NB4 (cell line): Measurements from ENCODE around the gene CLDN15.
A peak's percentile ranks its signal among the peaks of the same experiment; 100 is the strongest.

Experiments
- MAX ChIP-seq: IDR thresholded peaks from 2 replicates; pipeline ENCODE4 v1.6.1; 2011; ENCODE audit warnings: low read depth, low read length
- POLR2A ChIP-seq: IDR thresholded peaks from 2 replicates; pipeline ENCODE4 v1.6.1; 2011; ENCODE audit warnings: mild to moderate bottlenecking; ENCODE audit not compliant: insufficient read length; ENCODE audit errors: extremely low read depth
- TF ChIP-seq, protein P1 (sequence below): IDR thresholded peaks from one replicate; pipeline ENCODE4 v1.5.1; 2012; ENCODE audit warnings: low read depth, low read length

- no peak for TF ChIP-seq MAX
- no peak for TF ChIP-seq POLR2A
- TF ChIP-seq, protein P1, sequence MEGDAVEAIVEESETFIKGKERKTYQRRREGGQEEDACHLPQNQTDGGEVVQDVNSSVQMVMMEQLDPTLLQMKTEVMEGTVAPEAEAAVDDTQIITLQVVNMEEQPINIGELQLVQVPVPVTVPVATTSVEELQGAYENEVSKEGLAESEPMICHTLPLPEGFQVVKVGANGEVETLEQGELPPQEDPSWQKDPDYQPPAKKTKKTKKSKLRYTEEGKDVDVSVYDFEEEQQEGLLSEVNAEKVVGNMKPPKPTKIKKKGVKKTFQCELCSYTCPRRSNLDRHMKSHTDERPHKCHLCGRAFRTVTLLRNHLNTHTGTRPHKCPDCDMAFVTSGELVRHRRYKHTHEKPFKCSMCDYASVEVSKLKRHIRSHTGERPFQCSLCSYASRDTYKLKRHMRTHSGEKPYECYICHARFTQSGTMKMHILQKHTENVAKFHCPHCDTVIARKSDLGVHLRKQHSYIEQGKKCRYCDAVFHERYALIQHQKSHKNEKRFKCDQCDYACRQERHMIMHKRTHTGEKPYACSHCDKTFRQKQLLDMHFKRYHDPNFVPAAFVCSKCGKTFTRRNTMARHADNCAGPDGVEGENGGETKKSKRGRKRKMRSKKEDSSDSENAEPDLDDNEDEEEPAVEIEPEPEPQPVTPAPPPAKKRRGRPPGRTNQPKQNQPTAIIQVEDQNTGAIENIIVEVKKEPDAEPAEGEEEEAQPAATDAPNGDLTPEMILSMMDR = peak; percentile 22
These were observed 20.7 kb downstream of the CLDN15 start for GRCh38 chr7:101216860-101217387.
